DMS153 (cell line): ENCODE results near the gene TTC7B.

ENCODE experiments used
- DNase-seq: peaks from one replicate; lab custom pipeline; 2025; lab: John Stamatoyannopoulos, UW

Gene TTC7B

GRCh38 chr14:90508536-90509254, 307.5 kb downstream of the TTC7B start:
- DNase-seq, result peak; percentile 60

DNA sequence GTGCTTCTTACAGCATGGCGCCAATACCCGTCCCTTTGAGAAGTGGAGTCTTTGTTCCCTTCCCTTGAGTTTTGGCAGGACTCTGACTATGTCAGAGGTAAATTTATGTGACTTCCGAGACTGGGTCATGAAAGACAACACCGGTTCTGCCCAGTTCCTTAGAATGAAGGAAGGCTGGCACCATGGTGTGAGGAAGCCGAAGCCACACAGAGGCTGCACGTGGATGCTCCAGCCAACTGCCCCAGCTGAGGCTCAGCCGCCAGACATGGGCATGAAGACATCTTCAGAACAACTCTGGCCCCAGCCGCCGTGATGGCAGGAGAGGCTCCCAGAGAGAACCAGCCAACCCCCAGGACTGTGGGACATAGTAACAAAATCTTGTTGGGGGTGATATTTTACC, 308.2 kb downstream of the TTC7B start:
- no peak for DNase-seq

DNA sequence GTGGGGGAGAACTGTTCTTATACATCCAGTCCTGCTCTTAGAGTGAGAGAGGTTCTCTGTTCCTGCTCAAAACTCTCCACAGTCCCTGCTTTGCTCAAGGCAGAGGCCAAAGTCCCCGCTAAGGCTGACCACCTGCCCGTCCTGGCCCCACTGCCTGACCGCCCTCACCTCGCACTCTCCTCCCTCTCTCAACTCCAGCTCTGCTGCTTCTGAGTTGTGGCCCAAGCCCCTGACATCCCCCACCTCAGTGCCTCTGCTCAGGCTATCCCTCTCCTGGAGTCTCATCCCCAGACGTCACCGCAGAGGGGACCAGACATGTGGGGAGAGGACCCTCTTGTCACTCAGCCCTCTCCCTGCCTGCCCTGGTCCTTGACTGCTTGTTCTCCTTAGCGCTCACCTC, 308.8 kb downstream of the TTC7B start:
- DNase-seq, result no peak

DNA sequence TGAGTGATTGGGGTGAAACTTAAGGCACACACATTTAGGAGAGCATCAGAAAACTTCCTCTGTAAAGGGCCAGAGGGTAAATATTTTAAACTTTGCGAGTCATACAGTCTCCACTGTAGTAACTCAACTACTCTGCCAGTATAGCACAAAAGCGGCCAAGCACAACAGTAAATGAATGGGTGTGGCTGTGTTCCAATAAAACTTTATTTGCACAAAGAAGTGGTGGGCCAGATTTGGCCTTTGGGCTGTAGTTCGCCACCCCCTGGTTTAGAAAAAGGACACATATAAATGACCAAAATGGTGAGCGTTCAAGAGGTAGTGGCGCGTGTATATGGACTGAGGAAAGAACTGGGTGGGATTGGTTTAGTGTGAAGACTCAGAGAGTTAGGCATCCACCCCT, 309.5 kb downstream of the TTC7B start:
- DNase-seq, result no peak

DNA sequence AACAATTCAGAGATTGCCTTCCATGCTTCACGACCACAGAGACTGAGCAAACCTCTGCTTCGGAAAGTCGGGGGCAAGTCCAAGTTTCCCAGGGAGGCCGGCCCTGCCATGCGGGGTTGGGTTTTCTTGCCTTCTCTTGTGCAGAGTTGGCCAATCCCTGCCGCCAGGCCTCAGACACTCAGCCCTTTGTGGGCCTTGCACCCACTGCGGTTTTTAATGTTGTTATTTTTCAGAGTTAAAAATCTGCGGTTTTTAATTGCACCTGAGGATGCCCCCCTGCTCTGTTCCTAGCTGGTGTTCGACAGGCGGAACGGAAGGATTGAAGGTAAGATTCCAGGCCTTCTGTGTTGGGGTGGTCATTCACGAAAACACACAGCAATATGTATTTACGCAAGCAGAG, 310.7 kb downstream of the TTC7B start:
- no peak for DNase-seq

- DNase-seq, result no peak
These were observed 311.6 kb downstream of the TTC7B start for GRCh38 chr14:90504643-90505042.

- DNase-seq, result peak; percentile 58
These were observed 312.6 kb downstream of the TTC7B start for GRCh38 chr14:90503582-90503981.

DNA sequence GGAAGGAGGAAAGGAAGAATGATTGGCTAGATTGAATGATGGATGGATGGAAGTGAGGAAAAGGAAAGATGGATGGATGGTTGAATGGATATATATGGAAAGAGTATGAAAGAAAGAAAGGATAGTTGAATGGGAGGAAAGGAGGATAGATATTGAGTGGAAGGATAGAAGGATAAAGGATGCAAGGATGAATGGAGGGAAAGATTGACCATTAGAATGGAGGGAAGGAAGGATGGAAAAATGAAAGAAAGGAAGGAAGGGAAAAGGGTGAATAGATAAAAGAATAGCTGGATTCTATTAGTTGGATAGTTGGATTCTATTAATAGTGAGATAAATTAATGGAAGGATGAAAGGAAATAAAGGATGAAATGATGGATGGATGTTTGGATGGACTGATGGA, 313.5 kb downstream of the TTC7B start:
- no peak for DNase-seq

- no peak for DNase-seq
These were observed 315.4 kb downstream of the TTC7B start for GRCh38 chr14:90500665-90501370.

- no peak for DNase-seq
These were observed 316.1 kb downstream of the TTC7B start for GRCh38 chr14:90499908-90500664.

DNA sequence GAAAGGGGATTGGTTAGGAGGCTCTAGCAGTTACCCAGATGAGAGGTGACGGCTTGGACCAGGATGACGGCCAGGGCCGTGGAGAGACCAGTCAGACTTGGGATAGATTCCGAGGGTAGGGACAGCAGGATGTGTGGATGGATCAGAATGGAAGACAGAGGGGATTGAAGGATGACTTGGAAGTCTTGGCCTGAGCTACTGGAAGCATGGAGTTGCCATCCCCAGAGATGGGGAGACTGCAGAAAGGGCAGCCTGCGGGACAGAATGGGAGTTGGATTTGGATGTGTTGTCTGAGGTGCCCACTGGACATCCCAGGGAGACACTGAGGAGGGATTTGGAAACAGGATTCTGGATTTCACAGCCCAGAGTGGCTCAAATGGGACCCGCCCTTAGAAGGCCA, 317.1 kb downstream of the TTC7B start:
- DNase-seq, result no peak

GRCh38 chr14:90498198-90498597, 318.0 kb downstream of the TTC7B start:
- no peak for DNase-seq

DNA sequence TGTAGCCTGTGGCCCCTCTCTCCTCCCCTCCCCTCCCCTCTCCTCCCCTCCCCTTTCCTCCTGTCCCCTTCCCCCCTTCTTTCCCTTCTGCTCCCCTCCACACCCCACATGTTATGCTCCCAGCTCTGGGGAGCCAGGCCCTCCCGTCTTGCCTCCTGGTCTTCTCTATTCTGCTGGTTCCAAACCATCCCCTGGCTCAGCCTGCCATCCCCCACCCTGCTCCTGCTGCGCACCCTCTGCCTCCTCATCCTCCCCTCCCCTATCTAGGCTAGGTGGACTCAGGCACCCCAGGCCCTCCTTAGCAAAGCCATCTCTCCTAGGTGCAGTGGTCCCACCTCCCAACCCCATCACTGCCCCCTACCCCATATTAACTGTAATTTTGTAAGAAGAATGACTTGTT, 319.9 kb downstream of the TTC7B start:
- DNase-seq, result no peak

DNA sequence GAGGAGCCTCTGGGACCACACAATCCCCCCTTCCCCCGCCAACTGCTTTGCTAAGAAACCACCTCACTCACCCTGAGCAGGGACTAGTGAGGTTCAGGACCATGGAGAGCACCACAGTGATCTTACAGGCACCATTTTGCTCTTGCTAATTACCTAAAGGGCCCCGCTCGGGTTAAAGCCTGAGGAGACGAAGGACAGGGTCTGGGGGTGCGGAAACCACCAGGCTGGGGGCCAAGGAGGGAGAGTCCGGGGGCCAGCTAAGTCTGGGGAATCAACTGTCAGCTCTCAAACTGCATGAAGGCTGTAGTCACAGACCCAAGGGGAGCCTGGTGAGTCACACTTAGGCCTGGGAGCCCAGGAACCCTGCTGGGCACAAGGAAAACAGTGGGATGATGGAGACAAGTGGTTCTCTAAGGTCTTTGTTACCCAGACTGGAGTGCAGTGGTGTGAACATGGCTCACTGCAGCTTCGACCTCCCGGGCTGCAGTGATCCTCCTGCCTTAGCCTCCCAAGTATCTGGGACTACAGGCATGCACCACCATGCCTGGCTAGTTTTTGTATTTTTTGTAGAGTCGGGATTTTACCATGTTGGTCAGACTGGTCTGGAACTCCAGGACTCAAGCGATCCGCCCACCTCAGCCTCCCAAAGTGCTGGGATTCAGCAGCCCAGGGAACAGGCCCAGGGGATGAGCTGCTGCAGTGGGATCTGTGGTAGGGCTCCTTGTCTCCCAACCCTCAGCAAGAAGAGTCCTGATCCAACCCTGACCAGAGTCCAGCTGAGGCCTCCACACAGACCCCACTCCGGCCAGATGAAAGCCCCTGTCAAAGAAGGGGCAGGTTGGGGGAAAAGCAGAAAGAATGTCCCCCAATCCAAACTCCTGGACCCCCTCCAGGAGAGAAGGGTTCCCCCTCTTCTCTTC, 320.6 kb downstream of the TTC7B start:
- no peak for DNase-seq

GRCh38 chr14:90491911-90492531, 324.2 kb downstream of the TTC7B start:
- DNase-seq, result no peak

- no peak for DNase-seq
These were observed 324.9 kb downstream of the TTC7B start for GRCh38 chr14:90491221-90491885.

DNA sequence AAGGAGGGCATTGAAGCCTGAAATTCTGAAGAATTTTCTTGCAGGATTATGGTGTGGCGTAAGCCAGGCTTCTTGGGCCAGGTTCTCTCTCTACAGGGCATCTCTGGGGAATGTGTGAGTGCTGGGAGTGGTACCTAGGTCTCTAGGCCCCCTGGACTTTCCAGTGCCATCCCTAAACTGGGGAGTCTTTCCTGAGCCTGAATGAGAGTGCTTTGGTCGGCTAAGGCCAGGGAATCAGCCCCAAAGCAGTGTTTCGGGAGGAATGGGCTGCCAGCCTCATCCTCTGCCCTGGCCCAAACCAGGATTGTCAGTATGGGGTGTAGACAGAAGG, 325.5 kb downstream of the TTC7B start:
- DNase-seq, result no peak

- DNase-seq, result no peak
These were observed 326.1 kb downstream of the TTC7B start for GRCh38 chr14:90489916-90490719.

DNA sequence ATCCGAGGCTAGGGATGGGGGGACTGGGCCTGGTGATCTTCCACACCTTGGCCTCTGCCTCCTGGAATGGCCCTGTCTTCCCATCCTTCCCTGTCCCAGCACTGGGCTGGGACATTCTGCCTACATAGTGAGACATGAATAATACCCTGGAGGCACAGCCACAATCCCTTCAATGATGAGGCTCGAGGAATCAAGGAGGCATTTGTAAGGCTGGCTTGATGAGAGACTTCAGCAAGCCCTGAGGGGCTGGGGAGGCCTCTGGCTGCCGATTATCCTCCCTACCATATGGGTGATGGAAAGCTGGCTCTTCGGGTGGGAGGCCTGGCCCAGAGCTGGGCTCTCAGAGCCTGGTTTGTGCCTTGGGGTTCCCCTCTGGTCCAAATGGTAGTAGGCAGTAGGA, 326.9 kb downstream of the TTC7B start:
- DNase-seq, result no peak

DNA sequence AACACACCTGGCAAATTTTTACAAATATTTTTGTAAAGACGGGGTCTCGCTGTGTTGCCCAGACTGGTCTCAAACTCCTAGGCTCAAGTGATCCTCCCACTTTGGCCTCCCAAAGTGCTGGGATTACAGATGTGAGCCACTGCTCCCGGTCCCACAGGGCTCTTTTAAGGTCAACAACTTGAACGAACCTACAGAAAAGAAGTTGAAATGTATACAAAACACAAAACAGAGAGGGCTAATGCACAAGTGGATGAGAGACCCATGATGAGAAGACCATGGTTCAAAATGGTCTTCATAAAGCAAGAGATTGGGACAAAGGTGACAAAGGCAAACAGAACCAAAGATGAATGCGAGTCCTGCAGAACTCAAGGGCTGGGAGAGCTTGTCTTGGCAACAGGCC, 328.0 kb downstream of the TTC7B start:
- DNase-seq, result no peak
